ENCODE results near the gene SPRR2E.
"Not testable (repeated sequence)": the region's sequence is repeated elsewhere in the genome, so short reads cannot be mapped to it uniquely, and the experiment has no call there.

The SPRR2E gene

DNA sequence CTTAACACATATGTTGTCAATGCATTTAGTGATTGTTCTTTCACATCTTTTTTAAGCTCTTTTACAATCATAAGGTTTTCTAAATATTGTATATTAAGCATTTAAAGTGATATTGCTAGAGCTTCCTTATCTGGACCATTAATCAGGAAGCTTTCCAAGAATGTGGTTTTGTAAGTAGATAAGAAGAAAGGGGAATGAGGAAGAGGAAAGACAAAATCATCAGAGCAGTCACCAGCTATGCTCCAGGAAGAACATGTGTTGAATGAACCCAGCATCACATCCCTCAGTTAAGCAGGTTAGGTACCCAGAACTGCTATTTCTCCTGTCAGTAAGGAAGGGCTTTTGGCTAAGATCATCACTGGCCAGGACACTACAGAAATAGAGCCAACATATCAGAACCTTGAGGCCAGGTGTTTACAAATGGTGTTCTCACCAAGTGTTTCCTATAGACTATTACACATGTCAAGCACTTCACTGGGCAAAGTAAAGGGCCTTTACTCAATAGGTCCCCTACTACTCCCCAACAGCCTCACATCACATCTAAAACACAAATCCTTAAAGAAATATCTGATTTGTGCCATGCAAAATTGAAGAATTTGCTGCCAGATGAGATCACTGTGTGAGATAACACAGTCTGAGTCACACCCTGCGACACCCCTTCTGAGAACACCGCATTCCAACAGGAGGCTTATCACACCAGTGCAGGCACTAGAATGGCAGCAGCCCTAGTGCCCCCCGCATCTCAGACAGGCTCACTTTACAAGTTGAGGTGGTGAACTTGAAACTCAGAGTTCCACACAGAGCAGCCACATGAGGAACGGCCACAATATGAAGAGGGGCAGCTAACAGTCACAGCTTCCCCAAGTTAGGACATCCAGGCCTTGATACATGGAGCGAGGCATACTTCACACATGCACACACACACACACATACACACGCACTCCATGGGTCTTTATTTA, 35.2 kb downstream of the SPRR2E start:
- Histone ChIP-seq H4K8ac (ENCODE audit: low read depth, low read length) (no peak overlapping the region), H3K23ac (ENCODE audit: low read length) (no peak overlapping the region), H2BK120ac (ENCODE audit: low read depth, low read length) (no peak overlapping the region), H3K79me1 (ENCODE audit: low read length) (no peaks in the 10 kb centered on the region), H3K18ac (ENCODE audit: low read length) (no peak overlapping the region), H3K4me2 (ENCODE audit: low read length) (no peak overlapping the region), H2AK5ac (ENCODE audit: low read length) (no peak overlapping the region), H4K5ac (ENCODE audit: low read length) (no peak overlapping the region), H3K36me3 (ENCODE audit: control insufficient read depth, insufficient read depth, low read length) (no peaks in the 10 kb centered on the region), H3K56ac (ENCODE audit: low read length) (no peak overlapping the region), H2BK15ac (replicated peaks; ENCODE audit: low read depth) (no peak overlapping the region), H3K79me2 (ENCODE audit: control insufficient read depth, insufficient read depth, low read length) (no peaks in the 10 kb centered on the region), H3K27ac (ENCODE audit: low read depth, low read length) (no peak overlapping the region), H3K4ac (ENCODE audit: low read depth, low read length) (no peak overlapping the region), H3K4me3 (ENCODE audit: low read length) (no peak overlapping the region), H2BK5ac (ENCODE audit: low read length) (no peak overlapping the region), H3K4me1 (ENCODE audit: control insufficient read depth, low read depth, low read length) (no peaks in the 10 kb centered on the region), H3K9ac (ENCODE audit: low read length) (no peak overlapping the region), H3K27me3 (ENCODE audit: insufficient read depth, low read length, poor library complexity) (no peaks in the 10 kb centered on the region)
- DNase-seq: peak; percentile 63
- no CpG with 5 or more reads among the region's 6 CpGs for WGBS (ENCODE audit: extremely low coverage, insufficient coverage, low lambda C conversion rate)

- WGBS (ENCODE audit: extremely low coverage, insufficient coverage, low lambda C conversion rate): no CpG with 5 or more reads among the region's 2 CpGs
- Histone ChIP-seq H3K4me2 (ENCODE audit: low read length) (no peak overlapping the region), H3K18ac (ENCODE audit: low read length) (no peak overlapping the region), H4K8ac (ENCODE audit: low read depth, low read length) (no peak overlapping the region), H3K36me3 (ENCODE audit: control insufficient read depth, insufficient read depth, low read length) (no peaks in the 10 kb centered on the region), H3K4me3 (ENCODE audit: low read length) (no peak overlapping the region), H3K27ac (ENCODE audit: low read depth, low read length) (no peak overlapping the region), H3K4ac (ENCODE audit: low read depth, low read length) (no peak overlapping the region), H3K4me1 (ENCODE audit: control insufficient read depth, low read depth, low read length) (no peaks in the 10 kb centered on the region), H3K79me1 (ENCODE audit: low read length) (no peaks in the 10 kb centered on the region), H2BK5ac (ENCODE audit: low read length) (no peak overlapping the region), H2AK5ac (ENCODE audit: low read length) (no peak overlapping the region), H3K23ac (ENCODE audit: low read length) (no peak overlapping the region), H3K9ac (ENCODE audit: low read length) (no peak overlapping the region), H3K79me2 (ENCODE audit: control insufficient read depth, insufficient read depth, low read length) (no peaks in the 10 kb centered on the region), H4K5ac (ENCODE audit: low read length) (no peak overlapping the region), H3K56ac (ENCODE audit: low read length) (no peak overlapping the region), H2BK120ac (ENCODE audit: low read depth, low read length) (no peak overlapping the region), H2BK15ac (replicated peaks; ENCODE audit: low read depth) (no peak overlapping the region), H3K27me3 (ENCODE audit: insufficient read depth, low read length, poor library complexity) (no peaks in the 10 kb centered on the region)
- no peak for DNase-seq
Measured at GRCh38 chr1:153058154-153058553, 36.2 kb downstream of the SPRR2E start.

DNA sequence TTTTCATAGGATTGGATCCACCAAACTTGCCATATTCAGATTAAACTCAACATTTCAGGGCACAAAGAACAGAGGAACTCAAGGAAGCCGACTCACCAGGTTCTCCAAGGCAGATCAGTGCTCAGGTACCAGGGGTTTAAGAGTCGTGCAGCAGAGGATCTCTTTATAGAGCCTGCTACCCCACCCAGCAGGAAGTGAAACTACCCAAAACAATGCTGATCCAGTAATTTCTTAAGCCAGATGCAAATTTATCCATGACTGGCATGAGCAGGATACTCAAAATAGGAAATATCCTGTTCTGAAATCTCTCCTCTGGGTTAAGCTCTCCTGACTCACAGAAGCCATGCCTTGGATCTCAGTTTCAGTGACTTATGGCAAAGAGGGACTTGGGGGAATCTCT, 37.0 kb downstream of the SPRR2E start, which contains the start of gene SPRR2A:
Gene SPRR2A (minus strand): TSS at position 138 of the 400 bp plus-strand sequence. CDS start 777 bp downstream, outside the sequence.
- no peak within 1 kb of the TSS for H2BK15ac ChIP-seq (replicated peaks; ENCODE audit: low read depth)
- H3K79me2 ChIP-seq (ENCODE audit: control insufficient read depth, insufficient read depth, low read length): no peaks in the 10 kb centered on the region
- H3K23ac ChIP-seq (ENCODE audit: low read length): no peak within 1 kb of the TSS
- H3K4me2 ChIP-seq (ENCODE audit: low read length): no peak within 1 kb of the TSS
- no peak within 1 kb of the TSS for H3K18ac ChIP-seq (ENCODE audit: low read length)
- H4K8ac ChIP-seq (ENCODE audit: low read depth, low read length): no peak within 1 kb of the TSS
- no peak within 1 kb of the TSS for H4K5ac ChIP-seq (ENCODE audit: low read length)
- H2BK5ac ChIP-seq (ENCODE audit: low read length): no peak within 1 kb of the TSS
- no peak within 1 kb of the TSS for H3K9ac ChIP-seq (ENCODE audit: low read length)
- DNase-seq: no peak
- no CpG with 5 or more reads among the region's 2 CpGs for WGBS (ENCODE audit: extremely low coverage, insufficient coverage, low lambda C conversion rate)
- no peaks in the 10 kb centered on the region for H3K79me1 ChIP-seq (ENCODE audit: low read length)
- H3K36me3 ChIP-seq (ENCODE audit: control insufficient read depth, insufficient read depth, low read length): no peaks in the 10 kb centered on the region
- H3K27ac ChIP-seq (ENCODE audit: low read depth, low read length): no peak within 1 kb of the TSS
- H3K4me3 ChIP-seq (ENCODE audit: low read length): no peak within 1 kb of the TSS
- H3K56ac ChIP-seq (ENCODE audit: low read length): no peak within 1 kb of the TSS
- H3K27me3 ChIP-seq (ENCODE audit: insufficient read depth, low read length, poor library complexity): no peaks in the 10 kb centered on the region
- no peak within 1 kb of the TSS for H2BK120ac ChIP-seq (ENCODE audit: low read depth, low read length)
- no peak within 1 kb of the TSS for H2AK5ac ChIP-seq (ENCODE audit: low read length)
- H3K4me1 ChIP-seq (ENCODE audit: control insufficient read depth, low read depth, low read length): no peaks in the 10 kb centered on the region
- no peak within 1 kb of the TSS for H3K4ac ChIP-seq (ENCODE audit: low read depth, low read length)

- H3K18ac ChIP-seq (ENCODE audit: low read length); H3K4me1 ChIP-seq (ENCODE audit: control insufficient read depth, low read depth, low read length); H4K8ac ChIP-seq (ENCODE audit: low read depth, low read length); H2BK5ac ChIP-seq (ENCODE audit: low read length); H3K79me2 ChIP-seq (ENCODE audit: control insufficient read depth, insufficient read depth, low read length); H4K5ac ChIP-seq (ENCODE audit: low read length); H3K79me1 ChIP-seq (ENCODE audit: low read length); H3K4me3 ChIP-seq (ENCODE audit: low read length); H3K23ac ChIP-seq (ENCODE audit: low read length); DNase-seq; H3K27me3 ChIP-seq (ENCODE audit: insufficient read depth, low read length, poor library complexity); H2AK5ac ChIP-seq (ENCODE audit: low read length); H3K4ac ChIP-seq (ENCODE audit: low read depth, low read length); H3K9ac ChIP-seq (ENCODE audit: low read length); H3K27ac ChIP-seq (ENCODE audit: low read depth, low read length); H3K36me3 ChIP-seq (ENCODE audit: control insufficient read depth, insufficient read depth, low read length); H3K56ac ChIP-seq (ENCODE audit: low read length); H2BK15ac ChIP-seq (replicated peaks; ENCODE audit: low read depth); H2BK120ac ChIP-seq (ENCODE audit: low read depth, low read length); H3K4me2 ChIP-seq (ENCODE audit: low read length): not testable (repeated sequence)
- no CpG with 5 or more reads among the region's 3 CpGs for WGBS (ENCODE audit: extremely low coverage, insufficient coverage, low lambda C conversion rate)
Measured at GRCh38 chr1:153056111-153056510, 38.2 kb downstream of the SPRR2E start.

DNA sequence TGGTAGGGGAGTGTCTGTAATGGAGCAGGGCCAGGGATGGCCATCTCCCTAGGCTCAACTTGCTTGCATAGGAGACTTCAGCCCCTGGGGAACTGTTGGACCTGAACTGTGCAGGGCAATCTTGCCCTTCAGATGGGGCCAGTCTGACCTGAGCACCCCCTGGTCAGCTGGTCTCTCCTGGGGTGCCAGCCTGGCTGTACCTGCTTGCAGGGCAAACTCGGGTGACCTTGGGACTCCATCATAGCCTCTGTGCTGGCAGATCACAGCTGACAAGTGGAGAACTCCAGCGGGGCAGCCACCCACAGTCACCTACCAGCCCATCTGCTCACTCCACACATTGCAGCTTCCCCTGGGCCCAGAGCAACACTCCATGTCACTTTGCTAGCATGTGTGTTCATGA, 45.1 kb downstream of the SPRR2E start:
- H3K27me3 ChIP-seq (ENCODE audit: insufficient read depth, low read length, poor library complexity): no peaks in the 10 kb centered on the region
- no peak overlapping the region for H2BK15ac ChIP-seq (replicated peaks; ENCODE audit: low read depth)
- H3K4me3 ChIP-seq (ENCODE audit: low read length): no peak overlapping the region
- H3K4me1 ChIP-seq (ENCODE audit: control insufficient read depth, low read depth, low read length): no peaks in the 10 kb centered on the region
- H3K79me2 ChIP-seq (ENCODE audit: control insufficient read depth, insufficient read depth, low read length): no peaks in the 10 kb centered on the region
- no peak overlapping the region for H3K23ac ChIP-seq (ENCODE audit: low read length)
- H3K56ac ChIP-seq (ENCODE audit: low read length): no peak overlapping the region
- no peak overlapping the region for H2AK5ac ChIP-seq (ENCODE audit: low read length)
- no peak for DNase-seq
- no peaks in the 10 kb centered on the region for H3K79me1 ChIP-seq (ENCODE audit: low read length)
- no peak overlapping the region for H4K8ac ChIP-seq (ENCODE audit: low read depth, low read length)
- no peaks in the 10 kb centered on the region for H3K36me3 ChIP-seq (ENCODE audit: control insufficient read depth, insufficient read depth, low read length)
- no peak overlapping the region for H3K18ac ChIP-seq (ENCODE audit: low read length)
- H3K4ac ChIP-seq (ENCODE audit: low read depth, low read length): no peak overlapping the region
- no peak overlapping the region for H3K27ac ChIP-seq (ENCODE audit: low read depth, low read length)
- no peak overlapping the region for H4K5ac ChIP-seq (ENCODE audit: low read length)
- no peak overlapping the region for H3K4me2 ChIP-seq (ENCODE audit: low read length)
- no peak overlapping the region for H3K9ac ChIP-seq (ENCODE audit: low read length)
- WGBS (ENCODE audit: extremely low coverage, insufficient coverage, low lambda C conversion rate): no CpG with 5 or more reads among the region's 2 CpGs
- no peak overlapping the region for H2BK120ac ChIP-seq (ENCODE audit: low read depth, low read length)
- H2BK5ac ChIP-seq (ENCODE audit: low read length): no peak overlapping the region
